G401.6 (cell line): ENCODE measurements around the gene CCN5.

Experiments
- FAIRE-seq: peaks from 2 replicates; lab custom pipeline; 2012; peaks lifted over from hg19 to GRCh38; lab: Jason Lieb, UNC

CCN5 gene

GRCh38 chr20:44716309-44717106 is 1.3 kb downstream of the CCN5 start:
- no peak for FAIRE-seq

GRCh38 chr20:44717986-44718385 is 2.8 kb downstream of the CCN5 start:
- FAIRE-seq, result no peak

- FAIRE-seq, result no peak
Measured at GRCh38 chr20:44719841-44720240, 4.7 kb downstream of the CCN5 start.

- FAIRE-seq, result no peak
Measured at GRCh38 chr20:44720621-44720996, 5.4 kb downstream of the CCN5 start.

- no peak for FAIRE-seq
Measured at GRCh38 chr20:44720997-44721784, 6.0 kb downstream of the CCN5 start.

- FAIRE-seq, result no peak
Measured at GRCh38 chr20:44721785-44722054, 6.6 kb downstream of the CCN5 start.

GRCh38 chr20:44722990-44723389 is 7.8 kb downstream of the CCN5 start:
- FAIRE-seq, result no peak

GRCh38 chr20:44723391-44723790 is 8.2 kb downstream of the CCN5 start:
- no peak for FAIRE-seq

- FAIRE-seq, result no peak
Measured at GRCh38 chr20:44723798-44724362, 8.7 kb downstream of the CCN5 start.

GRCh38 chr20:44724423-44725091 is 9.4 kb downstream of the CCN5 start:
- FAIRE-seq, result no peak

GRCh38 chr20:44725837-44726236 is 10.7 kb downstream of the CCN5 start:
- FAIRE-seq, result no peak

- FAIRE-seq, result no peak
Measured at GRCh38 chr20:44727039-44727438, 11.9 kb downstream of the CCN5 start.

- peak; percentile 92 for FAIRE-seq
Measured at GRCh38 chr20:44727651-44728050, 12.5 kb downstream of the CCN5 start.

GRCh38 chr20:44728801-44729443 is 13.8 kb downstream of the CCN5 start:
- peak; percentile 98 for FAIRE-seq

GRCh38 chr20:44730441-44730840 is 15.3 kb downstream of the CCN5 start:
- peak; percentile 99 for FAIRE-seq

GRCh38 chr20:44731657-44732056 is 16.5 kb downstream of the CCN5 start:
- no peak for FAIRE-seq

- FAIRE-seq, result no peak
Measured at GRCh38 chr20:44732327-44732726, 17.2 kb downstream of the CCN5 start.

- FAIRE-seq, result peak; percentile 74
Measured at GRCh38 chr20:44733341-44734069, 18.3 kb downstream of the CCN5 start.

GRCh38 chr20:44734938-44735337 is 19.8 kb downstream of the CCN5 start:
- no peak for FAIRE-seq

- no peak for FAIRE-seq
Measured at GRCh38 chr20:44735816-44736169, 20.6 kb downstream of the CCN5 start.

GRCh38 chr20:44736170-44737021 is 21.2 kb downstream of the CCN5 start:
- peak; percentile 93 for FAIRE-seq
